GM19455 (cell line): ENCODE data around the gene SNTB2.
A peak's percentile ranks its signal among the peaks of the same experiment; 100 is the strongest.

Experiments used
- ATAC-seq: cut with Tn5 transposase; IDR thresholded peaks from one replicate; pipeline ENCODE4 v1.9.1; 2021; ENCODE audit not compliant: unreplicated experiment

SNTB2 gene

GRCh38 chr16:69179328-69180010 is 7.5 kb upstream of the SNTB2 start:
- no peak for ATAC-seq

- no peak for ATAC-seq
These were observed 7.0 kb upstream of the SNTB2 start for GRCh38 chr16:69180011-69180338.

DNA sequence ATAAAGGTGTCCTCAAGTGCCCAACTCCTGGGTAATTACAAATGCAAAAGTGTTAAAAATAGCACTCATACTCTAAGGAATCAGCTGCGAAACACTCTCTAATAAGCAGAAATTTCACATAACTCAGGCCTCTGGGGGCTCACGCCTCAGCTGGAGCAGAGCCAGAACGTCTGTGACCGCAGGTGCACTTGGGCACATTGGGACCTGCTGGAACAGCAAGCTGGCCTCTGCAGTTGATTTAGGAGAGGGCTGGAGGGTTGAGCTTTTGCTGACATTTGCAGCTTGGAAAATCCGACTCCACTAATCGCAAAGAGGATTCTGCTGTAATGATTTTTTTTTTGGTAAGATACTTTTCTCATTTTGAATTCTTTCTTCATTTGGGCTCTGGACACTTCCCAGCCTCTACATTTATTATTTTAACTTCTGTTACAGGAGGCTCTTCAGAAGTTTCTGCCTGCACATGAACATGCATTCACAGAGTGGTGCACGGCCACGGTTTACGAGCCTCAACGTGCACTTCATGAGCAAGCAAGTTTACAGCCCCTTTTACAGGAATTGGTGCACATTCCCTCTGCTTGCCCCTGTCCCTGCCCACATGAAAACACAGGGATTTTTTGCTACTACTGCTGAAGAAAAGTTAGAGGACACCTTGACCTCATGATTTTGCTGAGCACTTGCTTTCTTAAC is 4.1 kb upstream of the SNTB2 start:
- no peak for ATAC-seq

- peak; percentile 33 for ATAC-seq
These were observed 677 bp downstream of the SNTB2 start for GRCh38 chr16:69187446-69188235.

DNA sequence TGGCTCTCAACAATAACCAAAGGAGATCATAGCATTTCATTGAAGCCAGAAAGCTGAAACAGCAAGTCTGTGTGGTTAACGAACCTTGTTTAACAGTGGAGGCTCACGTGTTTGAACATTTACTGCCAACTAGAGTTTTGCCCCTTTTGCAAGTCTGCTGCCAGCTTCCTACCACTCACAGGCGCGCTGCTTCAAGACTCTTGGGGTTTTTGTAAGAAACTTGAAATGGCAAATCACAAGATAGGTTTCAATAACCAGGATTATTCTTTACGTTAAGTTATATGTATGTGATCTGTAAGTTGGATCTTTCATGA is 1.2 kb downstream of the SNTB2 start:
- no peak for ATAC-seq

DNA sequence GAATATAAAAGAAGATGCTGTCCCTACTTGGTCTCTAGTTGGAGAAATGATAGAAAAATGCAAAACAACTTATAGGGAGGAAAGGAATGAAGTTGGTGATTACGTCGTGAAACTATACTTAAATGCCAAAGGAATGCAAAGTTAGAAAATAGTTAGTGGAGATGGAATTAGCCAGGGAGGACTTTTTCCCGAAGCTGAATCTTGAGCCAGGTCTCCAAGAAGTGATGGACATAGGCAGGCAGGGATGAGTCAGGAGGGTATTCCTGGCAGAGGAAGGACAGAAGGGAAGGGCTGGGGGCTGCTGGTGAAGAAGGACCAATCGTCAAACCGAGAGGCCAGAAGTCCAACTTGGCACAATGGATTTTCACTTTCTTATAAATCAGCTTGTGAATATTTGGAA is 1.8 kb downstream of the SNTB2 start:
- ATAC-seq, result no peak

- ATAC-seq, result no peak
These were observed 3.2 kb downstream of the SNTB2 start for GRCh38 chr16:69190046-69190588.

DNA sequence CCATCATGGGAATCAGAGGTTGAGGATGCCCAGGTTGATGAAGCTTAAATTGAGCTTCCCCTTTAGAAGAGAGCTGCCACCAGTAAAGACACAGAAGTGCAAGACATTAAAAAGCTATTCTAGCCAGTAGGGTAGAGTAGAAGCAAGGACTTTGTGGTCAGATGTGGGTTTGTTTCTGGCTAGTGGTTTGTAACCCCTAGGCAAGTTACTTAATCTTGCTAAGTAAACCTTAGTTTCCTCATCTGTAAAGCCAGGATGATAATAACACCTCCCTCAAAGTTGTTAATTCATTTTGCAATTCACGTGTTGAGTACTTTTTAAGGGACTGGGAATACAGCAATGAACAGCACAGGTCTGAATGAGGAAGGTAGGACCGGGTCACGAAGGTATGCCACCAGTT is 3.6 kb downstream of the SNTB2 start:
- no peak for ATAC-seq

DNA sequence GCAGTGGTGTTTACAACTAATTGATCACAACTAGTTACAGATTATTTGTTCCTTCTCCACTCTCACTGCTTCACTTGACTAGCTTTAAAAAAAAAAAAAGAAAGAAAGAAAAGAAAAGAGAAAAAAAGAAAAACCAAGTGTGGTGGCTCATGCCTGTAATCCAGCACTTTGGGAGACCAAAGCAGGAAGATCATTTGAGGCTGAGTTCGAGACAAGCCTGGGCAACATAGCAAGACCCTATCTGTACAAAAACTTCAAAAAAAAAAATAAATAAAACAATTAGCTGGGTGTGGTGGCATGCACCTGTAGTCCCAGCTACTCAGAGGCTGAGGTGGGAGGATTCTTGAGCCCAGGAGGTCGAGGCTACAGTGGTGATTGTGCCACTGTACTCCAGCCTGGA is 4.2 kb downstream of the SNTB2 start:
- no peak for ATAC-seq

DNA sequence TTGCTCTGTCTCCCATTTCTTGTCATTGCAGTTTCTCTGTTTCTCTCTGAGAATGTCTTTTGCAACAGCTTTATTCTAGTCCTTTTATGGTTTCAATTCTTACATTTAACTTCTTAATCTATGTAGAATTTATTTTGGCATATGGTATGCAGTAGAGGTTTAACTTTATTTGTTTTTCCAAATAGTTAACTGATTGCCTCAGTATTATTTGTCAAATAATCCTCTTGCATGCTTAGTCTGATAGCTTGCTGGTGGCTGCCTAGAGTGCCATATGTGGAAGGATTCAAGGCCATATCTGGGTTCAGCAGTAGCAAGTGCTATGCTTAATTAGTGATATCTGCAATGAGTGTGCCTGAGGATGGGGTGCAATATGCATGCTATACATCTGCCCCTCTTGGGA is 6.9 kb downstream of the SNTB2 start:
- ATAC-seq, result no peak

GRCh38 chr16:69194488-69194887 is 7.5 kb downstream of the SNTB2 start:
- ATAC-seq, result no peak

- ATAC-seq, result no peak
These were observed 8.5 kb downstream of the SNTB2 start for GRCh38 chr16:69195369-69196029.

DNA sequence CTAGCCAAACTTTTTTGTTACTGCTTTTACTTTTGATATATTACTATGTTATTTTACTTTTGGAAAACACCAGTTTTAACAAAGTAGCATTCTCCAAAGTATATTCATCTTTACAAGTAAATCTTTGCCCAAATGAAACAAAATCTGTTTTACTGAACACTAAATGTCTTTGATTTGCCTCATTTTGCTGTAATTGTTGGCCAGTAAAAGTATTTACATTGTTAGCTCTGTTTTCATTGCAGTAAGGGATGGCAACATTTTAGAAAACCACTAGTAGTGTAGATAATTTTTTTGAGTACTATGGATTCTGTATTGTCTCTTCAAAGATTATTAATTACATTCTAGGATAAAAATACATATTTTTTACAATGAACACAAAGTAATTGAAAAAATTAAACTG is 10.6 kb downstream of the SNTB2 start:
- ATAC-seq, result no peak

GRCh38 chr16:69199382-69199781 is 12.4 kb downstream of the SNTB2 start:
- no peak for ATAC-seq

- ATAC-seq, result no peak
These were observed 14.3 kb downstream of the SNTB2 start for GRCh38 chr16:69201291-69201690.

- ATAC-seq, result no peak
These were observed 14.8 kb downstream of the SNTB2 start for GRCh38 chr16:69201787-69202186.

- no peak for ATAC-seq
These were observed 17.2 kb downstream of the SNTB2 start for GRCh38 chr16:69204172-69204571.

- no peak for ATAC-seq
These were observed 22.8 kb downstream of the SNTB2 start for GRCh38 chr16:69209735-69210134.

DNA sequence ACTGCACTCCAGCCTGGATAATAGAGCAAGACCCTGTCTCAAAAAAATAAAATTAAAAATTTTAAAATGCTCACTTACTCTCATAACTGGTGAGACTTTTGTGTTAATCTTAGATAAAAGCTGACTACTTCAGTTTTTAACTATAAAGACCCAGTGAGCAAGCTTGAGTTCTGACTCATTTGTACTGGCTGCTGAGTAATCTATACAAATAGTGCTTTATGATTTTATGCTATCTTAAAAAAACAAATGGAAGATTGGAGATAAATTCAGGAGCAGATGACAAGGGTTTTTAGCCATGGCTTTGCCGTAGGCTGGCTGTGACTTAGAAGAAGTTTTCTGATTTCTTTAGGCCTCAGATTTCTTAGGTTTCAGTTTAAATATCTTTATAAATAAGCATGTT is 30.5 kb downstream of the SNTB2 start:
- no peak for ATAC-seq

- ATAC-seq, result no peak
These were observed 32.3 kb downstream of the SNTB2 start for GRCh38 chr16:69219279-69219678.

- no peak for ATAC-seq
These were observed 36.9 kb downstream of the SNTB2 start for GRCh38 chr16:69223882-69224281.

GRCh38 chr16:69225121-69225520 is 38.2 kb downstream of the SNTB2 start:
- ATAC-seq, result no peak
